Coronary artery (tissue), 2 donors: ENCODE measurements around the gene CDS1.

Experiments
- DNase-seq: peaks from one replicate; pipeline ENCODE4 v3.0.0-alpha.2; 2017; ENCODE audit warnings: low spot score
- H3K27ac ChIP-seq, 2 donors: fragments of 200-600 bp; sonication (generic); one replicate each; pipeline ENCODE4 v1.5.1; 2016 to 2019
- H3K4me3 ChIP-seq: fragments of 200-600 bp; sonication (generic); 2 replicates; pipeline ENCODE4 v1.5.1; 2016; ENCODE audit warnings: mild to moderate bottlenecking, moderate library complexity
- TF ChIP-seq, protein P1 (sequence below): fragments of 200-600 bp; sonication (generic); IDR thresholded peaks from one replicate; pipeline ENCODE4 v1.5.1; 2019; ENCODE audit warnings: antibody characterized with exemption

The CDS1 gene

DNA sequence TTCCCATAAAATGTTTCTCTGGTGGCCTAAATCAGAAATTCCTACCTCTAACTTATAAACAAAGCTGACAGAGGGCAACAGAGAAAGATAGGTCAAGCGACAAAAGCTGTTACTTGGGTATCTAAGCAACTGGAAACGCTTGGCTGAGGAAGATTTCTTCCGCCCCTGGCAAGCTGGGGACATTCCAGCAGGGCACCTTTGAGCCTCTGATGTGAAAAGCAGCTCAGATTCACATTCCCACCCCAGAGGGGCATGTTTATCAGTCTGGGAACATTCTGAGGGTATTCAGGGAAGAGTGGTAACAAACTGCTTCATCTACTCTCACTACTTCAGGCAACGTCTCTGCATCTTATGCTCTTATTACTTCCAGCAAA, 3.5 kb upstream of the CDS1 start:
- no peak overlapping the region for H3K27ac ChIP-seq
- TF ChIP-seq, protein P1, sequence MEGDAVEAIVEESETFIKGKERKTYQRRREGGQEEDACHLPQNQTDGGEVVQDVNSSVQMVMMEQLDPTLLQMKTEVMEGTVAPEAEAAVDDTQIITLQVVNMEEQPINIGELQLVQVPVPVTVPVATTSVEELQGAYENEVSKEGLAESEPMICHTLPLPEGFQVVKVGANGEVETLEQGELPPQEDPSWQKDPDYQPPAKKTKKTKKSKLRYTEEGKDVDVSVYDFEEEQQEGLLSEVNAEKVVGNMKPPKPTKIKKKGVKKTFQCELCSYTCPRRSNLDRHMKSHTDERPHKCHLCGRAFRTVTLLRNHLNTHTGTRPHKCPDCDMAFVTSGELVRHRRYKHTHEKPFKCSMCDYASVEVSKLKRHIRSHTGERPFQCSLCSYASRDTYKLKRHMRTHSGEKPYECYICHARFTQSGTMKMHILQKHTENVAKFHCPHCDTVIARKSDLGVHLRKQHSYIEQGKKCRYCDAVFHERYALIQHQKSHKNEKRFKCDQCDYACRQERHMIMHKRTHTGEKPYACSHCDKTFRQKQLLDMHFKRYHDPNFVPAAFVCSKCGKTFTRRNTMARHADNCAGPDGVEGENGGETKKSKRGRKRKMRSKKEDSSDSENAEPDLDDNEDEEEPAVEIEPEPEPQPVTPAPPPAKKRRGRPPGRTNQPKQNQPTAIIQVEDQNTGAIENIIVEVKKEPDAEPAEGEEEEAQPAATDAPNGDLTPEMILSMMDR = no peak
- H3K4me3 ChIP-seq = no peak overlapping the region
- no peak for DNase-seq

DNA sequence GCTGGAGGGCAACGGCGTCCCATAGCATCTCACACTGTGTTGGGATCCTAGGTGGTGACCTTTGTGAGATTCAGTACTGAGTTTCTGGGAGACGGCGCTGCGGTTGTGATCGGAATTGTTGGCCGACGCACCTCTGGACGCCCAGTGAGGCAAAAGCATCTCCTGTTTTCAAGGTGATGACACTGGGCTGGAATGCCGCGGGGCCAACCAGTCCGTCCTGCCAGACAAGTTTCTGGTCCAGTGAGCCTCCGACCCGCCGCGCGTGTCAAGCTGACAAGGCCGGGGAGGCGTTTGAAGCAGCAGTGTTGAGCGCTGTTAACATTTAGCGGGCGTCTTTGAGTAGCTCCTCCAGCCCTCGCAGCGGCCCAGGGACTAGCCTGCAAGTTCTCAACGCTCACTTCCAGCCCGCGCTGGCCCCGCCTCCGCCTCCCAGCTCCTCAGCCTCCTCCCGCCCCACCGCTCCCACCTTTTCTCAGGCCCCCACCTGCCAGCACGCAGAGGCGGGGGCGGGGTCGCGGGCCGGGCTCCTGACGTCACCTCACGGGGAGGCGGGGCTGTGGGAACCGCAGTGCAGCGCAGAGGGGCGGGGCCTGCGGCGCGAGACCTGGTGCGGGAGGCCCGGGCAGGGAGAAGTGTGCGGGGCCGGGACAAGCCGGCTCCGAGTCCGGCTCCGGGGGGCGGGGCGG, 482 bp upstream of the CDS1 start:
- Histone ChIP-seq H3K27ac (no peak overlapping the region), H3K4me3 (peak overlapping the region; percentile 78)
- peak; percentile 76 for DNase-seq
- TF ChIP-seq, protein P1 = no peak

DNA sequence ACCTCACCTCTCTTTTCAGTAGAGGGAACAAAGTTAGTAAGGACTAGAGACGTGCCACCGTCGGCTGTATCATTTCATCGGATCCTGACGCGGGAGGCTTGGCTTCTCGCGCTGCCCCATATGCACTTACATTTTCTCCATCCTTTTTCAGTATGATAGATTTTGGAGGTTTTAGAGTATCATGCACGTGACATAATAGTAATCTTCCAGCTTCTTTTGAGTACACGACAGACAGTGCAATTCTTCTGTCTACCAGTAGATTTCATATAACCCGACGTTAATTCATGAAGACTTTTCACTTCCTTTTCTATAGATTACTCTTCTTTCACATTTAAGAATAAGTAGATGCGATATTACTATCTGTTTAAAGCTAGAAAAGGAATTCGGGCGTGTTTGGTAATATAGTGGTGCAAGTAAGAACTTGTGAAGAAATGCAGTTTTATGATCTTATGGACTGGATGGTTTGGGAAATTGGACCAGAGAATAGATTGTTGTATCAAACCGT, 1.0 kb downstream of the CDS1 start:
- Histone ChIP-seq H3K4me3 (peak overlapping the region; percentile 78), H3K27ac (no peak overlapping the region)
- TF ChIP-seq, protein P1 = no peak
- DNase-seq = no peak

DNA sequence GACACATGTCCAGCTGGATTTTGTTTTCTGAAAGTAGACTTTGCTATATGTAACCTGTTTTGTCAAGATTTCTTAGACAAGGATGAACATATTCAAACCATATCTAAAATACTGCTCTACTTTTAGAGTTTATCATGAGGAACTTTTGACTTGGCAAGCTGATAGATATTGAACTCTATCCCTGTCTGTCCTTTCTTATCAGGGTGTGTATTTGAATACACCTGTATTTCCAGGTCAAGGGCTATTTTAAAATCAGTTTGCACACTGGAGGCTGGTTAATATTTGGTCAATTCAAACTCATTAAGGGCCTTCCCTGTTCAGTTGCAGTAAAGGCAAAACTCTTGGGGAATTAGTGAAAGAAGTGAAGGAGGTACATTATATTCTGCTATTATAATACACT, 2.3 kb downstream of the CDS1 start:
- H3K4me3 ChIP-seq = no peak overlapping the region
- TF ChIP-seq, protein P1 = no peak
- DNase-seq = no peak
- H3K27ac ChIP-seq = no peak overlapping the region

DNA sequence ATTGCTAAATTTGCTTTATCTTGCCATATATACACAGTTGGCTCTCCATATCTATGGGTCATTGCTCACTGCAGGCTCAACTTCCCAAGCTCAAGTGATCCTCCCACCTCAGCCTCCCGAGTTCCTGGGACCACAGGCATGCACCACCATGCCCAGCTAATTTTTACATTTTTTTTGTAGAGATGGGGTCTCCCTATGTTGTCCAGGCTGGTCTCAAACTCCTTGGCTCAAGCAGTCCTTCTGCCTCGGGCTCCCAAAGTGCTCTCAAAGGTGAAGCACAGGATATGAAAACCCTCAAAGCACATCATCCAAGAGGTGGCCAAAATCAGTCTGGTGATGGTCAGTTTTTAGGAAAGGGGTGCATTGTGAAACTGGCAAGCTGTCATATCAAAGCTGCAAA, 11.8 kb downstream of the CDS1 start:
- TF ChIP-seq, protein P1 = no peak
- no peak for DNase-seq
- no peak overlapping the region for H3K27ac ChIP-seq
- no peak overlapping the region for H3K4me3 ChIP-seq

DNA sequence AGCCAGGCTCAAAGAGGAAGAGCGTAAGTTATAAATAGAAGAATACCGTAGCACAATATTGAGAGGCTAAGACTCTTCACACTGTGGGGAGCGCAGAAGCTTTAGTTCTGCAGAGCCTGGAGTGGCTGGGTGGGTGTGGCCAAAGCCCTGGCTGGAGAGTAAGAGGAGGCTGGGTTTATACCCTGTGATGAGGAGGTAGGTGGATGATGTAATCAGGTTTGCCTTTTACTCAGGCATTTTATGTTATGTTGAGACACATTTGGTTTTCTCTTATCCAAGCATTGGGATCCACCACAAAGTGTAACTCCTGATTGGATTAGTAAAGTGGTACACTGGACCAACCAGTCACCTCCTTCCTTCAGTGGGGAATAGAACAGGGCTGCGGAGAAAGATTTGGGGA, 13.9 kb downstream of the CDS1 start:
- TF ChIP-seq, protein P1 = no peak
- no peak for DNase-seq
- Histone ChIP-seq H3K4me3 (no peak overlapping the region), H3K27ac (no peak overlapping the region)

DNA sequence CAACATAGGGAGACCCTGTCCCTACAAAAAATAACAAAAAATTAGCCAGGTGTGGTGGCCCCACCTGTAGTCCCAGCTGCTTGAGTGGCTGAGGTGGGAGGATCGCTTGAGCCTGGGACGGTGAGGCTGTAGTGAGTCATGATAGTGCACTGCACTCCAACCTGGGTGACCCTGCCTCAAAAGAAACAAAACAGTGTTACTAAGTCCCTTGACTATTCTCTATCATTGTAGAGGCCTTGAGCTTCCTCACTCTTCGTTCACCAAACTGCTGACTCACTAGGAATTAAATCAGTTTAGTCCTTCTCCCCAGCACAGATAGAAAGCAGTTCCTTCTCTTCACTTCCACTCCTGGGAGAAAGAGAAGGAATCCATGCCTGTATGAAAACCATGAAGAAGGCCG, 14.5 kb downstream of the CDS1 start:
- TF ChIP-seq, protein P1 = no peak
- Histone ChIP-seq H3K4me3 (no peak overlapping the region), H3K27ac (no peak overlapping the region)
- DNase-seq = no peak
